Measurements from ENCODE around the gene EPB41L1. TPM values are rescaled to one million over a fixed set of nuclear protein-coding genes. Genes with fewer than 3 reads are reported as not detected.
A peak's percentile ranks its signal among the peaks of the same experiment; 100 is the strongest.

The EPB41L1 gene
- total and polyA plus RNA-seq, 10 donors: 1.5 to 18.6 (median 12.0) TPM

GRCh38 chr20:36167902-36168503 is 13.5 kb downstream of the EPB41L1 start:
- H3K4me1 ChIP-seq: peaks cover 0 to 18% (median 6%) of the 10 kb centered on the region in 6 donors
- TF ChIP-seq POLR2AphosphoS5 (IDR thresholded peaks at IDR 0.05) (no peak), POLR2A (IDR thresholded peaks at IDR 0.05) (no peak)
- TF ChIP-seq, protein P1, sequence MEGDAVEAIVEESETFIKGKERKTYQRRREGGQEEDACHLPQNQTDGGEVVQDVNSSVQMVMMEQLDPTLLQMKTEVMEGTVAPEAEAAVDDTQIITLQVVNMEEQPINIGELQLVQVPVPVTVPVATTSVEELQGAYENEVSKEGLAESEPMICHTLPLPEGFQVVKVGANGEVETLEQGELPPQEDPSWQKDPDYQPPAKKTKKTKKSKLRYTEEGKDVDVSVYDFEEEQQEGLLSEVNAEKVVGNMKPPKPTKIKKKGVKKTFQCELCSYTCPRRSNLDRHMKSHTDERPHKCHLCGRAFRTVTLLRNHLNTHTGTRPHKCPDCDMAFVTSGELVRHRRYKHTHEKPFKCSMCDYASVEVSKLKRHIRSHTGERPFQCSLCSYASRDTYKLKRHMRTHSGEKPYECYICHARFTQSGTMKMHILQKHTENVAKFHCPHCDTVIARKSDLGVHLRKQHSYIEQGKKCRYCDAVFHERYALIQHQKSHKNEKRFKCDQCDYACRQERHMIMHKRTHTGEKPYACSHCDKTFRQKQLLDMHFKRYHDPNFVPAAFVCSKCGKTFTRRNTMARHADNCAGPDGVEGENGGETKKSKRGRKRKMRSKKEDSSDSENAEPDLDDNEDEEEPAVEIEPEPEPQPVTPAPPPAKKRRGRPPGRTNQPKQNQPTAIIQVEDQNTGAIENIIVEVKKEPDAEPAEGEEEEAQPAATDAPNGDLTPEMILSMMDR (IDR thresholded peaks at IDR 0.05 in 8 of 11, conservative IDR thresholded peaks at IDR 0.05 in 3 of 11): no peak
- no peak for DNase-seq
- H3K9me3 ChIP-seq: no peaks in the 10 kb centered on the region
- no peaks in the 10 kb centered on the region for H3K36me3 ChIP-seq
- no peak overlapping the region for H3K4me3 ChIP-seq
- no peaks in the 10 kb centered on the region for H3K27me3 ChIP-seq (replicated peaks in 1 of 7)
- WGBS, 5 donors: 69 to 83% (median 82%) methylated on average over 4 of the region's 4 CpGs
- intact Hi-C loops (cut with DNase I; ENCODE audit: low total_unique reads): no loop called here
- H3K27ac ChIP-seq: no peak overlapping the region

DNA sequence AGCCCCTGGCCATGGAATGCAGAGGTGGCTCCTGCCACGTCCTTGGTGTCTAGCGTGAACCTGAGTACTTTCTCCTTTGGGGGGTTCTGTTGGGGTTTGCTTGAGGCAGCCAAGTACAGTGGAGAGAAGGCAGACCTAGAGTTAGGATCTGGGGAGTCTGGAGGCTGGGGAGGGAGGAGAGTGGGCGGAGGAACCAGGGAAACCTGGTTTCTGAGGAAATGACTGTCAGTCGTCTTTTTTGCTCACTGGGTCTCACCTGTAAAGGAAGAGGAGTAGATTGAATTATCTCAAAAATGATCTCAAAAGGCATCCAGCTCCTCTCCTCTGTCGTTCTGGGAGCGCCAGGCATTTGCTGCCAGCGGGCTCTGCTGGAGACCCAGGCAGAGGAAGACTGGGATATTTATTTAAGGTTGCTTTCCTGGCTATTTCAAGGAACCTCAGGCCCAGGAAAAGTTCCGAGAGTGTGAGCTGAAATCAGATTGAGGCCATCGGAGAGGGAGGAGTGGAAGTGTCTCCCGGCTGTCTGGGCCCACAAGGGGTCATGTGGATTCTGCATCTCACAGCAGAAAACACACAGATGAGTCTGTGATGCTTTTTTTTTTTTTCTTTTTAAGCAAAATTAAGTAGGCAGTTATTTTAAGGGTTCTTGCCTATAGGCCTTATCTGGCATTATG is 16.1 kb downstream of the EPB41L1 start:
- TF ChIP-seq, protein P1 (IDR thresholded peaks at IDR 0.05 in 8 of 11, conservative IDR thresholded peaks at IDR 0.05 in 3 of 11): no peak
- TF ChIP-seq POLR2AphosphoS5 (IDR thresholded peaks at IDR 0.05) (no peak), POLR2A (IDR thresholded peaks at IDR 0.05) (no peak)
- Histone ChIP-seq H3K4me3 (no peak overlapping the region), H3K9me3 (no peaks in the 10 kb centered on the region), H3K4me1 (peaks cover 0 to 17% (median 6%) of the 10 kb centered on the region in 6 donors), H3K36me3 (no peaks in the 10 kb centered on the region), H3K27ac (no peak overlapping the region), H3K27me3 (replicated peaks in 1 of 7) (no peaks in the 10 kb centered on the region)
- DNase-seq: no peak
- intact Hi-C loops (cut with DNase I; ENCODE audit: low total_unique reads): no loop called here
- 82 to 88% (median 83%) methylated on average over 10 of the region's 10 CpGs for whole genome bisulfite sequencing, 5 donors

DNA sequence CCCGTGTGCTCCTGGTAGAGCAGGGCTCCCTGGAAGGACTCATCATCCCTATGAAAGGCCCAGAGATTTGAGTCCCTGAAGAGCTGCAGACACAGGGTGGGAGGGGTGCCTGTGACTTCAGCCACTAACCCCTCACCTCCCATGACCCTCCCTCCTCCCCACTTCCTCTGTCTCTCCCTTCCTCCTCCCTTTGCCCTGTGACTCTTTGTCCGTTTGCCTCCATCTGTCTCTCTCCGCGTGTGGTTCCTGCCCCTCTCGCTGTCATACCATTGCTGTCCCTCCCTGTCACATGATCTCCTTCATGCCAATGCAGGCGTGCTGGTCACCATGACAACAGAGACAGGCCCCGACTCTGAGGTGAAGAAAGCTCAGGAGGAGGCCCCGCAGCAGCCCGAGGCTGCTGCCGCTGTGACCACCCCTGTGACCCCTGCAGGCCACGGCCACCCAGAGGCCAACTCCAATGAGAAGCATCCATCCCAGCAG is 19.0 kb downstream of the EPB41L1 start:
- H3K36me3 ChIP-seq: peaks cover 0 to 11% (median 0%) of the 10 kb centered on the region in 6 donors
- H3K4me1 ChIP-seq: peaks cover 0 to 14% (median 6%) of the 10 kb centered on the region in 6 donors
- peak overlapping the region in 4 of 8 donors; percentile 14 to 38 (median 32) for H3K27ac ChIP-seq
- intact Hi-C loops (cut with DNase I; ENCODE audit: low total_unique reads): no loop called here
- no peak overlapping the region for H3K4me3 ChIP-seq
- peak in 2 of 3 donors; percentile 37 to 42 for TF ChIP-seq POLR2AphosphoS5 (IDR thresholded peaks at IDR 0.05)
- TF ChIP-seq, protein P1 (IDR thresholded peaks at IDR 0.05 in 8 of 11, conservative IDR thresholded peaks at IDR 0.05 in 3 of 11): no peak
- 18 to 28% (median 20%) methylated on average over 10 to 11 of the region's 11 CpGs for WGBS, 5 donors
- no peaks in the 10 kb centered on the region for H3K9me3 ChIP-seq
- DNase-seq: no peak
- no peaks in the 10 kb centered on the region for H3K27me3 ChIP-seq (replicated peaks in 1 of 7)

DNA sequence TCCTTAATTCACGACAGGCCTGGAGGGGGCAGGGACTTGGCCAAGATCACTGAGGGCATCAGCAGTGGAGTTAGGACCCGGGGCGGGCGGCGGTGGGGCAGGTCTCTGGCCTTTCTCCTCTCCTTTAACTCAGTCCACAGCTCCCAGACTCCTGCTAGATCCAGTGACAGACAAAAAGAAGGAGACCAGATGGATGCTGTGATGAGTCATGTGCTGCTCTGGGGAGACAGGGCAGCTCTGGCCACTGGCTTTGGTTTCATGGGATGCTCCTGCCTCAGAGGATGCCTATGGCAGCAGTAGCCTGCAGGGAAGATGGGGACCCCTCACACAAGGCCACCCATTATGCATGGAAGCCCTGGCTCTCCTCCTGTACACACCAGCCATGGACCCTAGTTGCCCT is 20.5 kb downstream of the EPB41L1 start:
- Histone ChIP-seq H3K36me3 (peaks cover 0 to 13% (median 0%) of the 10 kb centered on the region in 6 donors), H3K4me1 (peaks cover 0 to 11% (median 5%) of the 10 kb centered on the region in 6 donors), H3K27me3 (replicated peaks in 1 of 7) (no peaks in the 10 kb centered on the region), H3K4me3 (no peak overlapping the region), H3K9me3 (no peaks in the 10 kb centered on the region), H3K27ac (no peak overlapping the region)
- intact Hi-C loops (cut with DNase I; ENCODE audit: low total_unique reads): no loop called here
- TF ChIP-seq POLR2AphosphoS5 (IDR thresholded peaks at IDR 0.05) (no peak), POLR2A (IDR thresholded peaks at IDR 0.05) (no peak)
- TF ChIP-seq, protein P1 (IDR thresholded peaks at IDR 0.05 in 8 of 11, conservative IDR thresholded peaks at IDR 0.05 in 3 of 11): no peak
- peak; percentile 45 for DNase-seq
- WGBS, 5 donors: 89 to 97% (median 93%) methylated on average over 5 of the region's 5 CpGs

All from spleen (tissue), 11 donors.